Measurements from ENCODE around the gene FTCD.

DNA sequence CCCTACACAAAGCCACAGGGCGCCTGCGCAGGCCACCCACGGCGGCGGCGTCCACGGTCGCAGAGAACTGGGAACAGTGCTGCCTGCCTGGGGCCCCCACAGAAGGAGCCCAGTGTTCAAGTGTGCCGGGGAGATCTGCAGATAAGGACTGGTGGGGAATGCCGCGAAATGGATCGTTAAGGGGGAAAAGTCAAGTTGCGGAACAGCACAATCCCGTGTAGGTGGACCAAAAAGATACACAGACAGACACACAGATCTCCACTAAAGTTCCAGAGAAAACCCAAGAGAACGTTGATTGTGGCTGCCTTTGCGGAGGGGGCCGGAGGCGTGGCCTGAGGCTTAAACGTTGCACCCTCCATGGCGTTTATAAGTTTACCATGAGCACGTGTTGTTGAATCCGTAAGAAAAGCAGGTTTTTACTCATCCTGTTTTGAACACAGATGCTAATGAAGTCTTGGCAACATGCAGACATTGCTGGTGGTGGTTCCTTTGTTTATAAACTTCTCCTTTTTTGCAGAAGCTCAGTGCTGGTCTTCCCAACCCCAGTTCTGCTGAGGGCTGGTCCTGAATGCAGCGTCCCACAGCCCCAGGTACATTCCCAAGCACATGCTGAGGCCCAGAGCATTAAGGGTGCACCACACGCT, 24.8 kb upstream of the FTCD start:
- TF ChIP-seq, protein P1, sequence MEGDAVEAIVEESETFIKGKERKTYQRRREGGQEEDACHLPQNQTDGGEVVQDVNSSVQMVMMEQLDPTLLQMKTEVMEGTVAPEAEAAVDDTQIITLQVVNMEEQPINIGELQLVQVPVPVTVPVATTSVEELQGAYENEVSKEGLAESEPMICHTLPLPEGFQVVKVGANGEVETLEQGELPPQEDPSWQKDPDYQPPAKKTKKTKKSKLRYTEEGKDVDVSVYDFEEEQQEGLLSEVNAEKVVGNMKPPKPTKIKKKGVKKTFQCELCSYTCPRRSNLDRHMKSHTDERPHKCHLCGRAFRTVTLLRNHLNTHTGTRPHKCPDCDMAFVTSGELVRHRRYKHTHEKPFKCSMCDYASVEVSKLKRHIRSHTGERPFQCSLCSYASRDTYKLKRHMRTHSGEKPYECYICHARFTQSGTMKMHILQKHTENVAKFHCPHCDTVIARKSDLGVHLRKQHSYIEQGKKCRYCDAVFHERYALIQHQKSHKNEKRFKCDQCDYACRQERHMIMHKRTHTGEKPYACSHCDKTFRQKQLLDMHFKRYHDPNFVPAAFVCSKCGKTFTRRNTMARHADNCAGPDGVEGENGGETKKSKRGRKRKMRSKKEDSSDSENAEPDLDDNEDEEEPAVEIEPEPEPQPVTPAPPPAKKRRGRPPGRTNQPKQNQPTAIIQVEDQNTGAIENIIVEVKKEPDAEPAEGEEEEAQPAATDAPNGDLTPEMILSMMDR (IDR thresholded peaks at IDR 0.05), result no peak
- no peak for TF ChIP-seq POLR2A (IDR thresholded peaks at IDR 0.05)
